Heart right ventricle (tissue), 16 donors: ENCODE results near the gene COL23A1. TPM values are rescaled to one million over a fixed set of nuclear protein-coding genes. Genes with fewer than 3 reads are reported as not detected.

Experiments
- ATAC-seq, 8 donors: fragments of 200-7000 bp; cut with Tn5 transposase; one replicate each; pipeline ENCODE4 v1.9.1; 2020; ENCODE audit warnings: mild to moderate bottlenecking in 8 of 8, moderate library complexity in 8 of 8, moderate number of reproducible peaks in 1 of 8
- DNase-seq, 2 donors: peaks; one replicate each; pipeline ENCODE4 v3.0.0-alpha.2; 2020
- H3K27ac ChIP-seq, 10 donors: fragments of 200-600 bp; sonication (generic) in 2 of 10; one replicate each; pipeline versions ENCODE4 v1.5.0 to v1.8.0; 2020 to 2022; ENCODE audit warnings: mild to moderate bottlenecking in 3 of 10
- H3K27me3 ChIP-seq, 7 donors: fragments of 200-600 bp; one replicate each; pipeline ENCODE4 v1.8.0; 2021 to 2022; ENCODE audit warnings: mild to moderate bottlenecking in 2 of 7
- H3K36me3 ChIP-seq, 9 donors: fragments of 200-600 bp; sonication (generic) in 1 of 9; one replicate each; pipeline versions ENCODE4 v1.5.0 to v1.8.0; 2020 to 2022; ENCODE audit warnings: mild to moderate bottlenecking in 2 of 9
- H3K4me1 ChIP-seq, 9 donors: fragments of 200-600 bp; sonication (generic) in 1 of 9; one replicate each; pipeline versions ENCODE4 v1.5.0 to v1.8.0; 2020 to 2022; ENCODE audit warnings: mild to moderate bottlenecking in 4 of 9
- H3K4me3 ChIP-seq, 10 donors: fragments of 200-600 bp; sonication (generic) in 2 of 10; one replicate each; pipeline versions ENCODE4 v1.5.0 to v1.8.0; 2020 to 2022; ENCODE audit warnings: mild to moderate bottlenecking in 7 of 10, moderate library complexity in 2 of 10
- H3K9me3 ChIP-seq, 11 donors: fragments of 200-600 bp in 10 of 11; sonication (generic) in 2 of 11; one replicate each; pipeline versions ENCODE4 v1.5.0 to v1.8.0; 2013 to 2022; ENCODE audit warnings: mild to moderate bottlenecking in 2 of 11, control low read depth in 1 of 11, moderate library complexity in 1 of 11
- CTCF ChIP-seq, 9 donors: fragments of 200-600 bp; sonication (generic) in 2 of 9; IDR thresholded peaks; one replicate each; pipeline versions ENCODE4 v1.5.0 to v1.8.0; 2021 to 2022; ENCODE audit warnings: antibody characterized with exemption in 9 of 9, mild to moderate bottlenecking in 5 of 9, moderate library complexity in 1 of 9
- WGBS, 2 donors: extraction: QIAGEN DNeasy Blood & Tissue Kit; methylation state at CpG; one replicate each; pipeline ENCODE4 v1.1.7; 2013; ENCODE audit warnings: inconsistent platforms in 1 of 2; 5-methylcytosine and 5-hydroxymethylcytosine counted together
- intact Hi-C, 10 donors: fragments of 100-400 bp; cut with DNase I; formaldehyde crosslinking; loops; one replicate each; pipeline versions ENCODE4 v1.11.1 to v1.14.2; 2022
- polyA plus RNA-seq, 2 donors: library from polyadenylated mRNA; stranded (reverse); fragments of 200-250 nt; gene quantifications; one replicate each; pipeline ENCODE4 v1.2.3, GENCODE V29; 2013
- total RNA-seq, 10 donors: library from RNA; stranded (reverse); fragmentation: NEBNext Ultra II Directional in 3 of 10; extraction: Animal tissue kit (Norgen Biotek cat#: 25700) in 3 of 10; gene quantifications; one replicate each; pipeline versions ENCODE4 v1.2.1 to v1.2.4, GENCODE V29; 2021 to 2023
- donor health status: Arrhythmogenic right ventricular cardiomyopathy.
- donor health status: ischemic (EF 13 %, LVEDD 7.1; RV severe dilation, severe dysfunction).
- donor health status: healthy with polysubstance abuse.
- donor health status: DM: no; HTN: yes; CAD: no.
- donor health status: DM: no; HTN: no; CAD: no.
- donor health status: ischemic (EF 25% LVEDD 6.9; RV normal size, moderate dysfunction).
- donor health status: ischemic (EF 25% LVEDD 5.7; RV mildly dilated, moderate dysfunction).
- donor health status: healthy.
- donor health status: DM: yes; HTN: yes; CAD: no.
- donor health status: Ischemic cardiomyopathy.
- donor health status: ischemic (EF 35%, LVEDD 5.7; RV mildly dilated, moderate dysfunction).
- donor health status: nonischemic (EF 11% LVEDD 7.7; RV severe dilation, severe dysfunction).
- donor health status: DM: yes; HTN: yes; CAD: no.
- donor health status: PGD.
- donor health status: ischemic (EF 29% LVEDD 5.4; RV normal size, mild dysfunction).
- donor health status: nonischemic (EF 23%, LVEDD 6.1; RV moderate dilation, normal function).

The COL23A1 gene
- total and polyA plus RNA-seq, 12 donors: 8.9 to 29.0 (median 16.2) TPM

DNA sequence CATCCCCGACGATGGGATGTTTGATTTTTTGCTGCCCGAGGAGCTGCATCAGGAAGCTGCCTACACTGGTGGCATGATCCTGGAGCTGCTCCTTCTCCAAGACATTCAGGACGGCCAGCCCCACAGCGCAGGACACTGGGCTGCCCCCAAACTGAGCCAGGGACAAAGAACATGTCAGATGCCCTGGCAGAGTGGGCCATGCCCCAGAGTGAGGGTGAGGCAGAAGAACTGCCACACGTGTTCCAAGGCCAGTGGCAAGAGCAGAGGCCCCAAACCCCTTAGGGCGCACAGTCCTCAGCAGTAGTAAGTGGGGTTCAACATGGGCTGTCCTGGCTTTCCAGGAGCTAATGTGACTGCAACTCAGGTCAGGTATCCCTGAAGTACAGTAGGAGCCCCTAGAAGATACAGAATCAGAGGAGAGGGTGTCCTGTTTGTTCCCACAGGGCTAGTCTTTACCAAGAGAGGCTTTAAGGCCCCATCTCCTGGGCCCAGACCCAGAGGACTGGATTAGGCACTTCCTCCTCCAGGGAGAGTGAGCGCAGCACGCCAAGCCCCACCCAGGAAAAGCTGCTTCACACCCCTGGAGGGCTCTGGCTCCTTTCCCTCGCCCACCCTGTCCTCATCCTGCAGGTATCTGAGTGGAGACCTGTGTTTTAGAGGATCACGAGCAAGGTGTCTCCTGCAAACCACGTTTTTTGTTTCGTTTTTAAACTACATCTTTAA, 374.8 kb downstream of the COL23A1 start:
- no peak for TF ChIP-seq CTCF (IDR thresholded peaks at IDR 0.05)
- DNase-seq (no peak), ATAC-seq (peak in 2 of 8 donors; percentile 6 to 24)
- 80 to 83% methylated on average over 13 of the region's 13 CpGs for WGBS, 2 donors
- Histone ChIP-seq H3K4me3 (no peak overlapping the region), H3K4me1 (peaks cover 0 to 19% (median 5%) of the 10 kb centered on the region in 9 donors), H3K27ac (peak overlapping the region in 1 of 10 donors; percentile 42), H3K36me3 (peaks cover 4 to 99% (median 61%) of the 10 kb centered on the region in 9 donors), H3K9me3 (no peaks in the 10 kb centered on the region), H3K27me3 (no peaks in the 10 kb centered on the region)
- intact Hi-C loops: no loop called here

DNA sequence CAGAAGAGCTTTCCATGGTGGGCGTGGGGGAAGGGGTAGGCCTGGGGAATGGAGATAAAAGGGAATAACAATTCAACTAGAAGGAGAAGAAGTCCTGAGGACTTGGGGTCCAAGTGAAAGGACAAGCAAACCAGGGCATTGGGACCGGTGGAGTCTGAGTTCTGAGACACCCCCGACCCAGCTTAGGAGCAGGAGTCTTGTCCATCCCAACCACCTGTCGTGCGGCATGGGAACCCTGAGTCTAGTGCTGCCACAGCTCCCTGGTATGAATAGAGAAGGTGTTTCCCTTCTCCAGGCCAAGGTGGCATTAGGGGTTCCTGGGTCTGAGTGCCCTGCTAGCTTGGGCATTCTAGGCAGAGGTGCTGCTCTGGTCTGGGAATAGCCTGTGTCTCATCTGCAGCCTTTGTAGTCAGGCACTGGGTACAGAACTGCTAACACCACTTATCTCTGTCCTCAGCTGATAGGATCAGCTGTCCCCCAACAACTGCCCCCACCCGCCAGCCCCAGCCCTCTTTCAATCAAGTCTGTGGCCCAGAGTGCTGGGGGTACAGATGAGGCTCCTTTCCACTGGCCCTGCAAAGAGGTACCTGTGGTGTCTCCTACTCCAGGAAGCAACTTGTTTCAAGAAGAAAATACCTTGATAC, 375.9 kb downstream of the COL23A1 start:
- intact Hi-C loops: no loop called here
- no peak for TF ChIP-seq CTCF (IDR thresholded peaks at IDR 0.05)
- H3K4me1 ChIP-seq: peaks cover 0 to 19% (median 5%) of the 10 kb centered on the region in 9 donors
- WGBS, 2 donors: 92 to 93% methylated on average over 6 of the region's 6 CpGs
- no peak overlapping the region for H3K4me3 ChIP-seq
- no peak for ATAC-seq
- no peak overlapping the region for H3K27ac ChIP-seq
- no peak for DNase-seq
- H3K9me3 ChIP-seq: no peaks in the 10 kb centered on the region
- H3K36me3 ChIP-seq: peaks cover 4 to 99% (median 73%) of the 10 kb centered on the region in 9 donors
- no peaks in the 10 kb centered on the region for H3K27me3 ChIP-seq

- no peak overlapping the region for H3K27ac ChIP-seq
- H3K9me3 ChIP-seq: no peaks in the 10 kb centered on the region
- intact Hi-C loops: no loop called here
- H3K4me1 ChIP-seq: peaks cover 0 to 20% (median 5%) of the 10 kb centered on the region in 9 donors
- H3K27me3 ChIP-seq: no peaks in the 10 kb centered on the region
- H3K4me3 ChIP-seq: no peak overlapping the region
- TF ChIP-seq CTCF (IDR thresholded peaks at IDR 0.05): no peak
- DNase-seq (no peak), ATAC-seq (no peak)
- peaks cover 4 to 99% (median 77%) of the 10 kb centered on the region in 9 donors for H3K36me3 ChIP-seq
- WGBS, 2 donors: 69 to 76% methylated on average over 8 of the region's 8 CpGs
Measured at GRCh38 chr5:178213748-178214151, 376.4 kb downstream of the COL23A1 start.

GRCh38 chr5:178213003-178213461, 377.2 kb downstream of the COL23A1 start:
- Histone ChIP-seq H3K36me3 (peaks cover 4 to 99% (median 76%) of the 10 kb centered on the region in 9 donors), H3K27me3 (no peaks in the 10 kb centered on the region), H3K4me1 (peaks cover 0 to 27% (median 8%) of the 10 kb centered on the region in 9 donors), H3K27ac (no peak overlapping the region), H3K9me3 (no peaks in the 10 kb centered on the region), H3K4me3 (no peak overlapping the region)
- no peak for TF ChIP-seq CTCF (IDR thresholded peaks at IDR 0.05)
- DNase-seq (no peak), ATAC-seq (no peak)
- WGBS, 2 donors: 60 to 68% methylated on average over 4 of the region's 4 CpGs
- intact Hi-C loops: no loop called here
